ENCODE measurements around the gene PRKAR1B.

DNA sequence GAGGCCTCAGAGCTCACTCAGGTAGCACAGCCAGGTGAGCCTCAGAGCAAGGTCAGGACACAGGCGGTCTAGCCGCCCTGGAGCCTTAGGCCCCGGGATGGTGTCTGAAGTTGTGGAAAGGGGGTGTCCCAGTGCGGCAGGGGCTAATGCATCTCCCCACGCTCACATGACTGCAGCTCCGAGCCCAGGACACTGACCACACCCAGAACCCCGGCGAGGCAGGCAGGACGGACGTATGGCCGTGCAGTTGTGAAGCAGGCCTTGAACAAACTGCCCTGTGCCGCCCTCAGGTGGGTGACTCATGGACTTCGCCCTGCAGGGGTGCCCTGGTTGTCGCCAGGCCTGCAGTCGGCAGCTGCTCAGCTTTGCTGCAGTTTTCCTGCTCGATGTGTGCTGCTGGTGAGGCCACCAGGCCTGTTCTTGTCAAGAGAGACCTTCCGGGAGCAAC lies 5.0 kb upstream of the PRKAR1B start:
- TF ChIP-seq CTCF (IDR thresholded peaks at IDR 0.05) (no peak), POLR2A (IDR thresholded peaks at IDR 0.05) (no peak)
